Pancreas (tissue), 10 donors: Measurements from ENCODE around the gene SLC13A3. TPM values are rescaled to one million over a fixed set of nuclear protein-coding genes. Genes with fewer than 3 reads are reported as not detected.
A peak's percentile ranks its signal among the peaks of the same experiment; 100 is the strongest.

Experiments used
- ATAC-seq, 4 donors: fragments of 200-7000 bp; cut with Tn5 transposase; one replicate each; pipeline versions ENCODE4 v1.8.0 to v1.9.1; 2020; ENCODE audit warnings: mild to moderate bottlenecking in 4 of 4, moderate library complexity in 4 of 4
- DNase-seq, 6 donors: peaks; one replicate each; pipeline ENCODE4 v3.0.0-alpha.2; 2020
- FAIRE-seq: peaks from 2 replicates; lab custom pipeline; 2012; peaks lifted over from hg19 to GRCh38; lab: Jason Lieb, UNC
- H3K27ac ChIP-seq, 4 donors: fragments of 200-600 bp; sonication (generic); 1 replicate in 3 of 4; 2 replicates in 1 of 4; pipeline versions ENCODE4 v1.5.0 to v1.8.0; 2020
- H3K27me3 ChIP-seq, 4 donors: fragments of 200-600 bp; one replicate each; pipeline ENCODE4 v1.8.0; 2021
- H3K36me3 ChIP-seq, 3 donors: fragments of 200-600 bp; sonication (generic) in 1 of 3; one replicate each; pipeline versions ENCODE4 v1.5.0 to v1.8.0; 2020 to 2021
- H3K4me1 ChIP-seq, 3 donors: fragments of 200-600 bp; one replicate each; pipeline ENCODE4 v1.8.0; 2021
- H3K4me3 ChIP-seq, 4 donors: fragments of 200-600 bp; sonication (generic) in 2 of 4; one replicate each; pipeline versions ENCODE4 v1.5.0 to v1.8.0; 2020 to 2021
- H3K9me3 ChIP-seq, 4 donors: fragments of 200-600 bp; one replicate each; pipeline ENCODE4 v1.8.0; 2021
- CTCF ChIP-seq, 4 donors: fragments of 200-600 bp; sonication (generic) in 3 of 4; IDR thresholded peaks; one replicate each; pipeline versions ENCODE4 v1.5.0 to v1.8.0; 2021; ENCODE audit warnings: antibody characterized with exemption in 4 of 4
- WGBS, 2 donors: extraction: QIAGEN DNeasy Blood & Tissue Kit; methylation state at CpG; one replicate each; pipeline ENCODE4 v1.1.7; 2013; 5-methylcytosine and 5-hydroxymethylcytosine counted together
- intact Hi-C, 3 donors: fragments of 100-400 bp; cut with DNase I; formaldehyde crosslinking; loops; one replicate each; pipeline versions ENCODE4 v1.11.1 to v1.14.2; 2022
- polyA plus RNA-seq, 2 donors: library from polyadenylated mRNA; stranded (reverse); fragments of 200-250 nt; gene quantifications; one replicate each; pipeline ENCODE4 v1.2.3, GENCODE V29; 2013
- total RNA-seq, 6 donors: library from RNA; stranded (reverse); fragmentation: NEBNext Ultra II Directional in 4 of 6; extraction: Animal tissue kit (Norgen Biotek cat#: 25700) in 4 of 6; gene quantifications; one replicate each; pipeline versions ENCODE4 v1.2.1 to v1.2.4, GENCODE V29; 2021 to 2023
- donor health status: healthy with polysubstance abuse.
- donor health status: DM: no; HTN: no; CAD: no; lungs with moderate emphysema.
- donor health status: DM: no; HTN: no; CAD: no.
- donor health status: control.
- donor health status: control.
- donor health status: Bipolar disorder and iron deficiency.
- donor health status: DM: yes; HTN: yes; CAD: no.
- donor health status: DM: no; HTN: no; CAD: no.
- donor health status: DM: no; HTN: no; CAD: no.
- donor health status: DM: yes; HTN: yes; CAD: no.

Gene SLC13A3
- total and polyA plus RNA-seq, 8 donors, result 0.68 to 7.8 (median 4.7) TPM

GRCh38 chr20:46674253-46675083, 23.2 kb upstream of the SLC13A3 start:
- Histone ChIP-seq H3K4me3 (no peak overlapping the region), H3K9me3 (no peaks in the 10 kb centered on the region), H3K36me3 (no peaks in the 10 kb centered on the region), H3K27ac (peak overlapping the region in 1 of 4 donors; percentile 22), H3K4me1 (peaks cover 7 to 9% (median 9%) of the 10 kb centered on the region in 3 donors), H3K27me3 (no peaks in the 10 kb centered on the region)
- FAIRE-seq (no peak), DNase-seq (no peak), ATAC-seq (peak in 1 of 4 donors; percentile 14)
- no peak for TF ChIP-seq CTCF (IDR thresholded peaks at IDR 0.05)
- intact Hi-C loops, result no loop called here
- 70 to 72% methylated on average over 14 of the region's 14 CpGs for WGBS, 2 donors

- FAIRE-seq (no peak), DNase-seq (no peak), ATAC-seq (no peak)
- Histone ChIP-seq H3K4me1 (peaks cover 7 to 9% (median 9%) of the 10 kb centered on the region in 3 donors), H3K9me3 (no peaks in the 10 kb centered on the region), H3K27me3 (no peaks in the 10 kb centered on the region), H3K27ac (peak overlapping the region in 1 of 4 donors; percentile 22), H3K4me3 (no peak overlapping the region), H3K36me3 (no peaks in the 10 kb centered on the region)
- no peak for TF ChIP-seq CTCF (IDR thresholded peaks at IDR 0.05)
- 80 to 88% methylated on average over 11 of the region's 11 CpGs for WGBS, 2 donors
- intact Hi-C loops, result no loop called here
These were observed 22.4 kb upstream of the SLC13A3 start for GRCh38 chr20:46673394-46674252.

- intact Hi-C loops, result no loop called here
- no peaks in the 10 kb centered on the region for H3K9me3 ChIP-seq
- TF ChIP-seq CTCF (IDR thresholded peaks at IDR 0.05), result no peak
- FAIRE-seq (no peak), ATAC-seq (no peak), DNase-seq (no peak)
- no peak overlapping the region for H3K27ac ChIP-seq
- H3K4me3 ChIP-seq, result no peak overlapping the region
- H3K4me1 ChIP-seq, result peaks cover 7 to 9% (median 9%) of the 10 kb centered on the region in 3 donors
- H3K36me3 ChIP-seq, result no peaks in the 10 kb centered on the region
- 85 to 86% methylated on average over 5 of the region's 5 CpGs for WGBS, 2 donors
- no peaks in the 10 kb centered on the region for H3K27me3 ChIP-seq
These were observed 21.4 kb upstream of the SLC13A3 start for GRCh38 chr20:46672543-46673148.

- WGBS, 2 donors, result 85 to 93% methylated on average over 3 of the region's 3 CpGs
- TF ChIP-seq CTCF (IDR thresholded peaks at IDR 0.05), result no peak
- Histone ChIP-seq H3K9me3 (no peaks in the 10 kb centered on the region), H3K4me3 (no peak overlapping the region), H3K4me1 (peaks cover 7 to 9% (median 9%) of the 10 kb centered on the region in 3 donors), H3K27ac (peak overlapping the region in 1 of 4 donors; percentile 45), H3K36me3 (no peaks in the 10 kb centered on the region), H3K27me3 (no peaks in the 10 kb centered on the region)
- intact Hi-C loops, result no loop called here
- DNase-seq (no peak), ATAC-seq (no peak), FAIRE-seq (no peak)
These were observed 20.7 kb upstream of the SLC13A3 start for GRCh38 chr20:46671866-46672542.
